Gastroesophageal sphincter (tissue), 4 donors: ENCODE data around the gene MEGF11. TPM values are rescaled to one million over a fixed set of nuclear protein-coding genes. Genes with fewer than 3 reads are reported as not detected.

Experiments used
- ATAC-seq: fragments of 150-250 bp; one replicate; pipeline ENCODE4 v1.9.1; 2016; ENCODE audit warnings: mild to moderate bottlenecking, moderate library complexity
- H3K27ac ChIP-seq, 4 donors: fragments of 200-600 bp; sonication (generic) in 3 of 4; 1 replicate in 3 of 4; 2 replicates in 1 of 4; pipeline ENCODE4 v1.5.1; 2016 to 2019
- H3K27me3 ChIP-seq: fragments of 200-600 bp; sonication (generic); one replicate; pipeline ENCODE4 v1.5.1; 2019
- H3K36me3 ChIP-seq, 2 donors: fragments of 200-600 bp; sonication (generic); one replicate each; pipeline ENCODE4 v1.5.1; 2019; ENCODE audit warnings: control low read depth in 1 of 2
- H3K4me1 ChIP-seq, 3 donors: fragments of 200-600 bp; sonication (generic); 1 replicate in 2 of 3; 2 replicates in 1 of 3; pipeline ENCODE4 v1.5.1; 2016 to 2019; ENCODE audit warnings: control low read depth in 2 of 3
- H3K4me3 ChIP-seq, 2 donors: fragments of 200-600 bp; sonication (generic); one replicate each; pipeline ENCODE4 v1.5.1; 2019; ENCODE audit warnings: mild to moderate bottlenecking in 1 of 2, moderate library complexity in 1 of 2
- H3K9me3 ChIP-seq, 3 donors: fragments of 200-600 bp; sonication (generic); one replicate each; pipeline ENCODE4 v1.5.1; 2017 to 2019; ENCODE audit warnings: control low read depth in 2 of 3
- EP300 ChIP-seq: sonication (generic); formaldehyde crosslinking; IDR thresholded peaks from one replicate; pipeline ENCODE4 v1.6.1; 2017; ENCODE audit warnings: antibody characterized with exemption, mild to moderate bottlenecking
- POLR2A ChIP-seq, 2 donors: fragments of 450-650 bp; IDR thresholded peaks; one replicate each; pipeline ENCODE4 v1.6.1; 2017; ENCODE audit warnings: antibody characterized with exemption in 2 of 2, mild to moderate bottlenecking in 2 of 2, moderate library complexity in 1 of 2
- POLR2AphosphoS5 ChIP-seq: sonication (generic); formaldehyde crosslinking; IDR thresholded peaks from one replicate; pipeline ENCODE4 v1.6.1; 2017; ENCODE audit warnings: antibody characterized with exemption
- WGBS, 2 donors: methylation state at CpG; one replicate each; pipeline ENCODE4 v1.1.5; 2018; ENCODE audit warnings: low coverage in 1 of 2; 5-methylcytosine and 5-hydroxymethylcytosine counted together
- total RNA-seq, 4 donors: library from RNA; depleted of rRNA; stranded (reverse); fragments of >200 nt; gene quantifications; one replicate each; pipeline ENCODE4 v1.1.0, GENCODE V29; 2016
- TF ChIP-seq, protein P1 (sequence below), 4 experiments: fragments of 200-600 bp in 2 of 4; fragments of 450-650 bp in 2 of 4; sonication (generic) in 1 of 4; IDR thresholded peaks; one replicate each; pipeline ENCODE4 v1.5.1; 2017 to 2019; ENCODE audit warnings: antibody characterized with exemption in 4 of 4, mild to moderate bottlenecking in 2 of 4, moderate library complexity in 2 of 4

The MEGF11 gene
- total RNA-seq, 4 donors from 2014 or later: 0.08 TPM; not detected in 3

DNA sequence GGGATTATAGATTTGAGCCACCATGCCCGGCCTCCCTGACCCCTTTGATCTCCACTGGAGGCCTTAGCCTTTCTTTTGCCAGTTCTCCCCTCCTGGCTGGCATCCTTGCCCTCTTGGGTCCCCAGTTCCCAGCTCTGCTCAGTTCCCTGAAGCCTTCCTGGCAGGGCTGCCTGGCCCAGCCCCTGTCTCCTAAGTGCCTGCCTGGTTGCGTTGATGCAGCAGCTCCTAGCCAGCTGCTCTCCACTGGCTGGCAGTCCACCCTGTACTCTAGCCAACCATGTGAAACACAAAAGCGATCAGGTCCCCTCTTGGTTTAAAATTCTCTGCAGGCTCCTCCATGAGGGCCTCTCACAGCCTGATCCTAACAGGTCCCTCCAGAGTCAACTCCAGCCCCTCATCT lies 199.6 kb downstream of the MEGF11 start:
- H3K4me1 ChIP-seq: no peaks in the 10 kb centered on the region
- H3K36me3 ChIP-seq: no peaks in the 10 kb centered on the region
- WGBS, 2 donors: 87 to 93% methylated on average over 2 to 3 of the region's 3 CpGs

GRCh38 chr15:66051833-66052232 lies 201.7 kb downstream of the MEGF11 start:
- no peak for ATAC-seq
- no peak overlapping the region for H3K4me3 ChIP-seq
- H3K27ac ChIP-seq: no peak overlapping the region
- no peaks in the 10 kb centered on the region for H3K4me1 ChIP-seq
- WGBS, 2 donors: 72% methylated on average over 5 to 7 of the region's 7 CpGs
- no peaks in the 10 kb centered on the region for H3K36me3 ChIP-seq
- TF ChIP-seq POLR2AphosphoS5 (no peak), POLR2A (IDR thresholded peaks at IDR 0.05) (no peak), EP300 (no peak)
- TF ChIP-seq, protein P1, sequence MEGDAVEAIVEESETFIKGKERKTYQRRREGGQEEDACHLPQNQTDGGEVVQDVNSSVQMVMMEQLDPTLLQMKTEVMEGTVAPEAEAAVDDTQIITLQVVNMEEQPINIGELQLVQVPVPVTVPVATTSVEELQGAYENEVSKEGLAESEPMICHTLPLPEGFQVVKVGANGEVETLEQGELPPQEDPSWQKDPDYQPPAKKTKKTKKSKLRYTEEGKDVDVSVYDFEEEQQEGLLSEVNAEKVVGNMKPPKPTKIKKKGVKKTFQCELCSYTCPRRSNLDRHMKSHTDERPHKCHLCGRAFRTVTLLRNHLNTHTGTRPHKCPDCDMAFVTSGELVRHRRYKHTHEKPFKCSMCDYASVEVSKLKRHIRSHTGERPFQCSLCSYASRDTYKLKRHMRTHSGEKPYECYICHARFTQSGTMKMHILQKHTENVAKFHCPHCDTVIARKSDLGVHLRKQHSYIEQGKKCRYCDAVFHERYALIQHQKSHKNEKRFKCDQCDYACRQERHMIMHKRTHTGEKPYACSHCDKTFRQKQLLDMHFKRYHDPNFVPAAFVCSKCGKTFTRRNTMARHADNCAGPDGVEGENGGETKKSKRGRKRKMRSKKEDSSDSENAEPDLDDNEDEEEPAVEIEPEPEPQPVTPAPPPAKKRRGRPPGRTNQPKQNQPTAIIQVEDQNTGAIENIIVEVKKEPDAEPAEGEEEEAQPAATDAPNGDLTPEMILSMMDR (IDR thresholded peaks at IDR 0.05): no peak
- H3K27me3 ChIP-seq: peaks cover 4% of the 10 kb centered on the region
- H3K9me3 ChIP-seq: no peaks in the 10 kb centered on the region

More for the DNA sequence above, 199.6 kb downstream of the MEGF11 start:
- Histone ChIP-seq H3K27me3 (peaks cover 4% of the 10 kb centered on the region), H3K4me3 (no peak overlapping the region), H3K27ac (no peak overlapping the region), H3K9me3 (no peaks in the 10 kb centered on the region)
- no peak for ATAC-seq
- no peak for TF ChIP-seq EP300
- TF ChIP-seq, protein P1 (IDR thresholded peaks at IDR 0.05): no peak
- TF ChIP-seq POLR2A (IDR thresholded peaks at IDR 0.05): no peak
- no peak for TF ChIP-seq POLR2AphosphoS5

DNA sequence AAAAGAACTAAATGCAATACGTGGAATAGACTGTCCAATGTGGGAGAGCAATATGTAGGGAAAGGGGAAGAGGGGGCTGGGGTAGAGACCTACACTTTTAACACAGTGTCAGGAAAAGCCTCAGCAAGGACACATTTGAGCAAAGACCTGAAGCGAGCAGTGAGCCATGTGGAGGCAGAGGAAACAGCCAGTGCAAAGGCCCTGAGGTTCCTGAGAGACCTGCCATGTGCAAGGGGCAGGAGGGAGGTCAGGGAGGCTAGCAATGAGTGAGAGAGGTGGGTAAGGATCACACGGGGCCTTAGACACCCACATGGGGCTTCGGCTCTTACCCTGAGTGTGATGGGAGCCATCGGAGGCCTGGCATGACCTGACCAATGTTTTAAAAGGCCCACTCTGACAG lies 203.3 kb downstream of the MEGF11 start:
- H3K4me1 ChIP-seq: no peaks in the 10 kb centered on the region
- H3K4me3 ChIP-seq: no peak overlapping the region
- TF ChIP-seq POLR2AphosphoS5 (no peak), EP300 (no peak), POLR2A (IDR thresholded peaks at IDR 0.05) (no peak)
- TF ChIP-seq, protein P1 (IDR thresholded peaks at IDR 0.05): no peak
- ATAC-seq: no peak
- no peak overlapping the region for H3K27ac ChIP-seq
- no peaks in the 10 kb centered on the region for H3K9me3 ChIP-seq
- 83 to 96% methylated on average over 5 of the region's 5 CpGs for WGBS, 2 donors
- H3K27me3 ChIP-seq: peaks cover 11% of the 10 kb centered on the region
- no peaks in the 10 kb centered on the region for H3K36me3 ChIP-seq

DNA sequence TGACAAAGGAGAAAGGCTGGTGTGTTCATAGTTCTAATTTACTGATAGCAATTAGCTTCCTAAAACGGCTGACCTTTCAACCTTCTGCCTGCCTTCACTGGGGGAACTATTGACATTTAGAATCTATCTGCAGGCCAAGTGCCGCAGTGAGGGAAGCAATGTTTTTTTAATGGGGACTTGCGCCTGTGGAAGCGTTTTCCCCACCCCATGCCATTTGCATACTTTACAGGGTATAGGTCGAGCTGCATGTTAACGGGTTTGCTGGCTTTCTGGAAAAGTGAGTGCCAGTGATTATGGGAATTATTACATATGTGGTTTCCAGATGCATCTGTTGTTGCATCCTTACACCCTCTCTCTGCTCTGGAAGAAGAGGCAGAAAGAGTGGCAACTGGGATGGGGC lies 204.2 kb downstream of the MEGF11 start:
- no peaks in the 10 kb centered on the region for H3K36me3 ChIP-seq
- H3K4me3 ChIP-seq: no peak overlapping the region
- TF ChIP-seq POLR2A (IDR thresholded peaks at IDR 0.05) (no peak), EP300 (no peak), POLR2AphosphoS5 (no peak)
- TF ChIP-seq, protein P1 (IDR thresholded peaks at IDR 0.05): no peak
- no peak overlapping the region for H3K27ac ChIP-seq
- H3K9me3 ChIP-seq: no peaks in the 10 kb centered on the region
- H3K27me3 ChIP-seq: peaks cover 15% of the 10 kb centered on the region
- 56 to 73% methylated on average over 6 of the region's 6 CpGs for WGBS, 2 donors
- no peak for ATAC-seq
- H3K4me1 ChIP-seq: no peaks in the 10 kb centered on the region

DNA sequence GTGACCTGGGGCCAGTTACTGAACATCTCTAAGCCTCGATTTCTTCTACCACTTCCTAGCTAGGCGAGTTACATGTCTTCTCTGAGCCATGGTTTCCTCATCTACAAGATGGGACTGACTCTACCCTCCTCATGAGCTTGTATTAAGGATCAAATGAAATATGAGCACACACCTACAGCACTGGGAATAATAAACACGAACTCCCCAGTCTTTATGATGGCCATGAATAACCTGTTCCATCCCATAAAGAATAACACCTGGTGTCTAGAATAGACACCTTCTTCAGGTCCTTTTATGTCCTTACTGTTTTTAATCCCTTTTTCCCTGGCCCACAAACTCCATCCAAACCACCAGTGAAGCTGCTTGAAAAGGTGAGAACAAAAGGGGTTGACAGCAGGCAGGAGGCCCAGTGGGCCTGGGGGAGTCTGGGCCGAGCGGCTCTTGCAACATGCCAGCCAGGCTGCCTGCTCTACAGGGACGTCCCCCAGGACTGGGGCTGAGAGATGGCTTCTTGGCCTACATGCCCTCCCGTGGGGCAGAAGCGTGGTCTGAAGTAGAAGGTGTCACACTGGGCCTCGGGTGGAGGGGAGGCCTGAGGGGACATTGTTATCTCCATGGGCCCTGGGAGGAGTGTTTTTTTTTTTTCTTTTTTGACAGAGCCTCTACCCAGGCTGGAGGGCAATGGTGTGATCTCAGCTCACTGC lies 206.1 kb downstream of the MEGF11 start:
- Histone ChIP-seq H3K9me3 (no peaks in the 10 kb centered on the region), H3K27ac (no peak overlapping the region), H3K4me3 (no peak overlapping the region), H3K27me3 (peaks cover 23% of the 10 kb centered on the region), H3K36me3 (no peaks in the 10 kb centered on the region), H3K4me1 (no peaks in the 10 kb centered on the region)
- WGBS, 2 donors: 83 to 89% methylated on average over 3 of the region's 9 CpGs
- TF ChIP-seq POLR2A (IDR thresholded peaks at IDR 0.05): no peak
- TF ChIP-seq EP300: no peak
- TF ChIP-seq, protein P1 (IDR thresholded peaks at IDR 0.05): no peak
- TF ChIP-seq POLR2AphosphoS5: no peak
- no peak for ATAC-seq
